ENCODE data around the gene PIGH.

- no peak for TF ChIP-seq MAX (IDR thresholded peaks at IDR 0.05)
- TF ChIP-seq RAD21 (IDR thresholded peaks at IDR 0.05; ENCODE audit: low read depth): no peak
- no peak for TF ChIP-seq NFIC (IDR thresholded peaks at IDR 0.05)
- no peak for TF ChIP-seq REST (IDR thresholded peaks at IDR 0.05; ENCODE audit: low read depth)
- TF ChIP-seq FOXM1 (IDR thresholded peaks at IDR 0.05; ENCODE audit: borderline replicate concordance, low read depth): no peak
Measured at GRCh38 chr14:67541448-67542387, 58.4 kb downstream of the PIGH start.

All from Ishikawa (cell line).